GM18861 (cell line): ENCODE measurements around the gene AVPR1A.

Experiments used
- ATAC-seq: cut with Tn5 transposase; IDR thresholded peaks from one replicate; pipeline ENCODE4 v1.9.1; 2021; ENCODE audit not compliant: unreplicated experiment

AVPR1A gene

GRCh38 chr12:63095369-63095980, 55.5 kb downstream of the AVPR1A start:
- ATAC-seq, result no peak

GRCh38 chr12:63093711-63094110, 57.3 kb downstream of the AVPR1A start:
- ATAC-seq, result no peak

GRCh38 chr12:63093084-63093483, 57.9 kb downstream of the AVPR1A start:
- no peak for ATAC-seq
